Measurements from ENCODE around the gene PASK.
A peak's percentile ranks its signal among the peaks of the same experiment; 100 is the strongest.
"Not testable (repeated sequence)": the region's sequence is repeated elsewhere in the genome, so short reads cannot be mapped to it uniquely, and the experiment has no call there.

The PASK gene

DNA sequence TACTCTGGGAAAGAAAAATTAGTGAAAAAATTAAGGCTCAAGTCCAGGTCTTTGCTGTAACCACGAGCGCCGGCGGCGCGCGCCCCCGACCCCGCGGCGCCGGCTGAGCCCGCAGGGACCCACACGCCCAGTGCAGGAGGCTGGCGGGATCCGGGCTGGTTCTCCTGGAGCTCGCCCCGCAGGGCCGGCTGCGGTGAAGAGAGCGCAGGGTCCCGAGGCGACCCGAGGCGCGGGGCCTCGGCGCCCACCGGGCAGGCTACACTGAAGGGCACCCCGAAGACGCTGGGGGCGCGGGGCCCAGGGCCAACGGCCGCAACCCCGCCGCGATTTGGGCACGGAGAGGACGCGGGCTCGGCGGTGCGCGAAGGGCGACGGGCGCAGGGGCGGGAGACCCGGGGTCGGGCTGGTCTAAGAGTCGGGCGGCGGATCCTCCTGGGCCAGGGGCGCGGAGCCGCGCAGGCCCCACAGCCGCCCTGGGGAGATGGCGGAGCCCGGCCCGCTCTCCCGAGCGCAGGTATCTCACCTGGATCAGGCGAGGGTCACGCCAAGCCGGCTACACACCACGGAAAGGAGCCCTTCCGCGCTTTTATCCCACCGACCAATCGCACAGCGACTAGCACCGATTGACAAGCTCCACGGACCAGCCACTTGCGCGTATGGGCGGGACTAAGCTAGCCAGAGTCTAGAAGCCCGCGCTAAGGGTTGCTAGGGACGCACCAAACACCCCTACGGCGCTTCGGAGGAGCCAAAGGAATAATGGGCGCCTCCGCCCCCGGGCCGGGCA is at the start of gene PASK:
Gene PASK, minus strand, starts transcription at position 582 of the 784 bp plus-strand sequence. CDS start 6,440 bp downstream, outside the sequence.
- peak; percentile 97 for DNase-seq

DNA sequence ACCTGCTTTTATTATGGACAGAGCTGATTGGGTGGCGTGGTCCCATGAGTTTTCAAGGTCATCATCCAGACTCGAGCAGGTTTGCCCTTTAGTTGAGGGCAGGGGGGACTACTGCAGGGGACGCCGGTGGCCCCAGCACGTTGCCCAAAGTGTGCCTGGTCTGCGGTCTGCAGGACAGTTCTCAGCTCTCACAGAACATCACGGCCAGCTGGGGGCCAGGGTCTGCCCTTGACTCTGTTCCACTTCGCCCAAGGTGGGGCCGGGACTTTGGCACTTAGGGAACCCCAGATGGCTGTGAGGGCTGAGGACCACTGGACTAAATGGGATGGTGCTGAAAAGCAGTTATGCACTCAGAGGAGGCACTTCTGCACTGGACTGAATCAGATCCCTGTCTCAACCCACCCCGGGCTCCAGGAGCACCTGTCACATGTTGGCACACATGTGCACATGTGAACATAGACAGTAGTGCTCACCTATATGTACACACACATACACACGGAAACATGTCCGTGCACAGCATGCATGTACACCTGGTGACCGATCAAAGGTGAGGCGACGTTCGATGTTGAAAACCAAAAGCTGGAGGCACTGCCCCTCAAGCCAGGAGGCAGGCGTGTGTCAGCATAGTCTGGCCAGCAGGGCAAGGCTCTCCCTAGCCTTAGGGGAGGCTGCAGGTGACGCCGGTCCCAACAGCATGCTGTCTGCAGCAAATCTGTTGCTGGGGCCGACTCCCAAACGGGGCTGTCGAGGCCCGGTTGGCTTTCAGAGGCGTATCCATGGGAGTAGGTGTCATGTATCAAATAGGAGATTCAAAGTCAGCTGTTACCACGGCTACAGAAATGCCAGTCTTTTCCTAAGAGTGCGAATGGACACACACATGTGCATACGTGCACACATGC is 49.4 kb upstream of the PASK start:
- no peak for DNase-seq

DNA sequence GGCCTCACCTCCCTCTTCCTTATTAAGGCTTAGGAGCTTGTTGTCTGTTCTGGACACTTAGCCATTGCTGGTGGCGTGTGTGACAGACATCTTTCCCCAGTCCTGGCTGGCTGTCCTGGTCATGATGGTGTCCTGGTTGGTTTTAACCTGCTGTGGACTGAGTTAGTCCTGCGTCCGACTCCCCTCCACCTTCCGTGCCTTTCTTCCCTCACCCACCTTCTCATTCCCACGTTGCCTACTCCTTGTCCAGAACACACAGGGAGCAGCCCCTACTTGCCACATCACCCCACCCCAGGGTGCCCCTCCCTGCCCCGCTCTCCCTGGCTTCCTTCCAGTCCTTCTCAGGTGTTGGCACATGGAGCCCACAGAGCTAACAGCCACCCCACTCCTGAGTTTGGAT is 48.7 kb upstream of the PASK start:
- DNase-seq, result no peak

DNA sequence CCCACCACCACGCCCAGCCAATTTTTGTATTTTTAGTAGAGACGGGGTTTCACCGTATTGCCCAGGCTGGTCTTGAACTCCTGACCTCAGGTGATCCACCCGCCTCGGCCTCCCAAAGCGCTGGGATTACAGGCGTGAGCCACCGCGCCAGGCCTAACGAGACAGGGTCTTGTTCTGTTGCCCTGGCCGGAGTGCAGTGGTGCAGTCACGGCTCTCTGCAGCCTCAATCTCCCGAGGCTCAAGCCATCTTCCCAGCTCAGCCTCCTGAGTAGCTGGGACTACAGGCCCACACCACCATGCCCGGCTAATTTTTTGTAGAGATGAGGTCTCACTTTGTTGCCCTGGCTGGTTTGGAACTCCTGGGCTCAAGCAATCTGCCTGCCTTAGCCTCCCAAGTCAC is 48.0 kb upstream of the PASK start:
- DNase-seq, result not testable (repeated sequence)

DNA sequence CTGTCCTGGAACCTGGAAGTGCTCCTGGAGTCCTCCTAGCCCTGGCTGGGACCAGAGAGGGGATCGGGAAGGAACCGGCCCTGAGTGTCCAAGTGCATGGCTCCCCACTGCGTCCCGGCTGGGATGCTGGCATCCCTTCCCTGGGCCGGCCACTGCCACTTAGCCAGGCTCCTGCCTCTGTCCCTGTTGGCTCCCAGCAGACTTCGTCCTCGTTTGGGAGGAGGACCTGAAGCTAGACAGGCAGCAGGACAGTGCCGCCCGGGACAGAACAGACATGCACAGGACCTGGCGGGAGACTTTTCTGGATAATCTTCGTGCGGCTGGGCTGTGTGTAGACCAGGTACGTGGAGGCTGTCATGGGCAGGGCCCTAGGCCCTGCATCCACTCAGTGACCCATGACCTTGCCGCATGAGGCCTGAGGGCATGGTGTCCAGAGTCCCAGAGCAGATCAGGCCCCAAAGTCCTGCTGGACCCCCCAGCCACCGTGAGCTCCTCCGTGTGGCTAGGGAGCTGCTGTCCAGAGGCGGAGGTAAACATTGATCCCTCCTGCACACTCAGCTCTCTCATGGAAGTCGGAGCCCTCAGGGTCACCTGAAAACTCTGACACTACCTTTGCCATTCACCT is 46.3 kb upstream of the PASK start:
- DNase-seq, result no peak

DNA sequence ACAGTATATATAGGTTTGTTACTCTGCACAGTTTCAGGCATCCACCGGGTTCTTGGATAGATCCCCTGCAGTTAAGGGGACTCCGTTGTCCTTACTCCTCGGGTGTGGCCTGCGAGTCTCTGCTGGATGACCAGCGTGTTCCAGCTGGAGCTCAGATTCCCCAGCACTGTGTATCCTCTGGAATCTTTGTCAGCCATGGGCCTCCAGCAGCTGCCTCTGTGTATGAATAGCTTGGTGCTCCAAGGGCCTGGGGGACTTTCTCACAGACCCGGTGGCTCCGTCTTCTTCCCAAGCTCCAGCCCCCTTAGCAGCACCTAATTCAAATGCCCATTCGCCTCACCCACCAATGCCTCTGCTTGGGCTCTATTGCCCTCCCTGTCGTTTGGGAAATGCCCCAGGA is 45.5 kb upstream of the PASK start:
- no peak for DNase-seq

DNA sequence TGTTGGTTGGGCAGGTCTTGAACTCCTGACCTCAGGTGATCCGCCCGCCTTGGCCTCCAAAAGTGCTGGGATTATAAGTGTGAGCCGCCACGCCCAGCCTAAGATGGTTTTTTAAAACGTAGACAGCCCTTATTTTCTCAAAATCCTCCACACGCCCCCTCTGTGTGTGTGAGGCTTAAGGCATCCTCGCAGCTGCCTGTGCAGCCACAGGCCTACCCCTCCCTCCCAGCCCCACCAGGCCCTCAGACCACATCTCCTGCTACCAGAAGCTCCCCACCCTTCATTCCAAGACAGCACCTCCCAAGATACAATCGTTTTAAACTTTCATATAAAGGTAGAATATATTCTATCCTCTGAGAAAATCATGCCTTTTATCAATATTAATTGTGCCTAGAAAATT is 44.0 kb upstream of the PASK start:
- DNase-seq, result no peak

DNA sequence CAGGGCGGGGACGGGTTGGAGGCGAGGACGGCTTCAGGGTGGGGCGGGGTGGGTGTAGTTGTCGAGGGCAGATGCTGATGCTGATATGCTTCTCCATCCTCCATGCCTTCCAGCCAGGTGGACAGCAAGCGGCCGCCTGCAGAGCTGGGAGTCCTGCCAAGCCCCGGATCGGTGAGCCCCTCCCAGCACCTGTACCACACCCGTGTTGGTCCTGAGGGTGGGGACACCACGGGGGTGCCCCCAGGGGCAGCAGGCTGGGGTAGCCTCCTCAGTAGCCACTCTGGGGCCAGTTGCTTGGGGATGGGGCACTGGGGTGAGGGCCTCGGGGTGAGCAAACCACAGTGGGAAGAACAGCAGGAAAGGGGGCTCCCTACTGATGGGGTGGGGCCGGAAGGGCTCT is 41.8 kb upstream of the PASK start:
- DNase-seq, result no peak

DNA sequence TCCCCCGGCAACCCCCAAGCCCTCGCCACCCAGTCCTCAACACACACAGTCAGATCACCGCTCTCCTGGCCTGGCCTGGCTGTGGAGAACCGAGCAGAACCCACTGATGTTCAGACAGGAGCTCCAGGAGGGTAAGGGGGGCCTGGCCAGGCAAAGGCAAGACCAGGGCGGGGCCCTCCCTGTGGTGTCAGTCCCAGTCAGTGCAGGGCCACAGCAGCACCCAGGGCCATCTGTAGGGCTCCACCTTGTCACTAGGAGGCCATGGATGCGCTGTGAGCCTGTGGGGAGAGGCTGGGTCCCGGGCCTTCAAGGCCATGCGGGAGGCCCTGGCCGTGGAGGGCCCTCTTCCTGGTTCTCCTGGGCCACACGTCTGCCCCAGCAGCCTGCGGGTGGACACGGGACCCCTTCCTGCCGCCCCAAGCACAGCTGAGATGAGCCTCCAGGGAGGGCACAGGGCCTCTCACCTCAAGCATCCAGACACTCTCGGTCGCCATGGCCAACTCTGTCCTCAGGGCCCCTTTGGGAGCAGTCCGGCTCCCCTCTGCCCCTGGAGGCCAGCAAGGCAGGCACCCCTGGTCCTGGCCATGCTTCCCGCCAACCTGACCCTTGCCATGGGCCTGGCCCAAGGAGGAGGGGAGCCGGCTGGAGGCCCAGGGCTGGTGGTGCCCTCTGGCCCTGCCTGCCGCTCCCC is 41.2 kb upstream of the PASK start:
- DNase-seq, result no peak

DNA sequence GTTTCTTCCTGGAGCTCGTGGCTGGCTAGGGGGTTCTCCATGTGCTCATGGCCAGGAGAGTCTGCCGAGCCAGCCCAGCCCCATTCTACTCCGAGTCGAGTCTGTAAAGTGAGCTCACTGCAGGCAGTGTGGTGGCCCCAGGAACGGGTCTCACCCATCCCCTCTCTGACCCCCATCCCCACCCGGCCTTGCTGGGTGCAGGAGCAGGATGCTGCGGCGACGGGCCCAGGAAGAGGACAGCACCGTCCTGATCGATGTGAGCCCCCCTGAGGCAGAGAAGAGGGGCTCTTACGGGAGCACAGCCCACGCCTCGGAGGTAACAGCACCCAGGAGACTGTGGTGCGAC is 40.6 kb upstream of the PASK start:
- no peak for DNase-seq

DNA sequence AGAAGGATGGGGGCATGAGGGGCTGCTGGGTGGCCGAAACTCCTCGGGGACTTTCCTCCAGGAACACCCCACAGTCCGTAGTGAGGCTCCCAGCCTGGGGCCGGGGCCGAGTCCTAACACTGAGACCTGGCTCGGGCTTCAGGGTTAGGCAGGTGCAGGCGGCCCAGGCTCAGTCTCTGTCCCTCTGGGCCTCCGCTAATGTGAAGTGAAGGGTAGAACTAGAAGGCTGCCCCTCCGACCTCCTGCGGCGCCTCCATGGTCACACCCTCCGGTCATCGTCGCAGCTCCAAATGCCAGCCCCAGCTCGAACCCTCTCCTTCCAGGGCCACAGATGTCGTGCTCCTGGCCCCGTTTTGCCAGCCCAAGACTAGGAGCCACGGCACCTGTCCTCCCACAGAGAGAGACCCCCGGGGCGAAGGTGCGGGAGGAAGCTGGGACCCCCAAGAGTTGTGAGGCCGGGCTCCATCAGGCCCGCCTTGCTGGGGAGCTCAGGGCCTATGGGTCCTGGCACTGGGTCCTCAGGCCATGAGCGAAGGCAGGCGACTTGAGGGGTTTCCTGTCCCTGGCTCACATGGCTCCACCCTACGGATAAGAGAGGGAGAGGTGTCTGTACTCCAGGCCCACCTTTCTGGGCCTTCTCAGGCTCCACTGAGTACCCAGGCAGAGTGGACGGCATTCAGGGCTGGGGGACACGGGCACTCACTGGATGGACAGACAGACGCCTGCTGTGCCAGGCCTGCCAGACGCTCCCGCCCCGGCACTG is 40.0 kb upstream of the PASK start:
- no peak for DNase-seq

DNA sequence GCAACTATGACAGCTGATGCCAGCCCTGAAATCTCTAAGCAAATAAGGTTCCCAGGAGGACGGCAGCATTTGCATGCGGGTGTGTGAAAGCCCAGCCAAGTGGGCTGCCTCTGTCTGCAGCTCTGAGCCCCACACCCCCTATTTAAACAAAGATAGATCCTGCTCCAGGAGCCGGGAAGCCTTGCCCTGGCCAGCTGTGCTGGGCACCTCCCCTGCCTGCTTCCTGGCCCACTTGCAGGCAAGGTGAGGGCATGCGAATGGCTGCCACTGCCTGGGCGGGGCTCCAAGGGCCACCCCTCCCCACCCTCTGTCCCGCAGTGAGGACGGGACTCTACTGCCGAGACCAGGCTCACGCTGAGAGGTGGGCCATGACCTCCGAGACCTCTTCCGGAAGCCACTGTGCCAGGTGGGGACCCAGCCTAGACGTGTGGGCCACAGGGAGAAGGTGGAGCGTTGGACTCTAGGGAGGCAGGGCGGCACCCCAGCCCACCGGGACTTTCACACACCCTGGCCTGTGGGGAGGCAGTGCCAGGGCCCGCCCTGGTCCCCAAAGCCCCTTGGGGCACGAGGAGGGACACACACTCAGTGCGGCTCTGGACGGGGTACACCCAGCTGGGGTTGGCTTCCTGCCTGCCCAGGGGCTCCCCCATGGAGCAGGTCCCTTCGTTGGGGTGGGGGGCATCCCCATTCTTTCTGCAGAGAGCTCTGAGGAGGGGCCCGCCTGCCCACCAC is 39.3 kb upstream of the PASK start, which contains the start of gene ANO7:
Gene ANO7, plus strand, starts transcription at position 317 of the 732 bp plus-strand sequence. CDS start 1,387 bp downstream, outside the sequence.
- DNase-seq, result peak; percentile 22

DNA sequence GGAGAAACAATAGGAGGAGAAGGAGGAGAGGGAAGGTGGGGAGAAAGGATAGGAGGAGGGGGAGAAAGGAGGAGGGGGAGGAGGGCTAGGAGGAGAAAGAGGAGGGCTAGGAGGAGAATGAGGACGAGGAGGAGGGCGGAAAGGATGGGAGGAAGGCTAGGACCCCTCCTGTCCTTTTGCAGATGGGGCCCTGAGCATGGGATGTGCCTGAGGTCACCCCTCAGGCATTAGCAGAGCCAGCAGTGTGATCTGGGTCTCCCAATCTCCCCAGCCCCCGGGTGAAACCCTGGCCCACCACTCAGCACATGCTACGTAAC is 38.6 kb upstream of the PASK start:
- no peak for DNase-seq

DNA sequence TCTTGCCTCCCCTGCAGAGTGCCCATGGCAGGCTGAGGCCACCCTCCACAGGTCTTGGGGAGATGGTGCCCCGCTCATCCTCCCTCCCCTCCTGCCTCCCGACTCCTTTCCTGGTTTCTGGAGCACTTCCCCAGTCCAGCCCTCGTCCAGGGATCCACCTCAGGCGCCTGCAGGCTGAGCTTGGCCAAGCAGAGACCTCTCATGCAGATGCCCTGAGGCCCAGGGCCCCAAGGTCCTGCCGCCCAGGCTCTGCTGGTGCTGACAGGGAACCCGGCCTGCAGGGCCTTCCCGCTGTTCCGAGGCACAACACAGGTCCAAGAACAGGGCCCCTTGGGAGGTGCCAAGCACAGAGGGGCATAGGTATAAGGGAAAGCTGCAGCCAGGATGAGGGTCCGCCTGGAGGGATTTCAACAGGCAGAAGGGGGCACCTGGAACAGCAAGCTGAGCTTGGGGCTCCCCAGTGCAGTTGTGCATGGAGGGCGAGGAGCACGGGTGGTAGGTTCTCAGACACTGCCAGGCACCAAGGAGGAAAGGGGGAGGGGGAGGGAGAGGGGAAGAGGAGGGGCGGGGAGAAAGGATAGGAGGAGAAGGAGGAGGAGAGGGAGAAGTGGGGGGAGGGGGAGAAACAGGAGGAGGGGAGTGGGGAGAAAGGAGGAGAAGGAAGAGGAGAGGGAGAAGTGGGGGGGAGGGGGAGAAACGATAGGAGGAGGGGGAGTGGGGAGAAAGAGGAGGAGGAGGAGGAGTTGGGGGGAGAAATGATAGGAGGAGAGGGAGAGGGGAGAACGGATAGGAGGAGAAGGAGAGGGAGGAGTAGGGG is 38.0 kb upstream of the PASK start:
- DNase-seq, result peak; percentile 15

DNA sequence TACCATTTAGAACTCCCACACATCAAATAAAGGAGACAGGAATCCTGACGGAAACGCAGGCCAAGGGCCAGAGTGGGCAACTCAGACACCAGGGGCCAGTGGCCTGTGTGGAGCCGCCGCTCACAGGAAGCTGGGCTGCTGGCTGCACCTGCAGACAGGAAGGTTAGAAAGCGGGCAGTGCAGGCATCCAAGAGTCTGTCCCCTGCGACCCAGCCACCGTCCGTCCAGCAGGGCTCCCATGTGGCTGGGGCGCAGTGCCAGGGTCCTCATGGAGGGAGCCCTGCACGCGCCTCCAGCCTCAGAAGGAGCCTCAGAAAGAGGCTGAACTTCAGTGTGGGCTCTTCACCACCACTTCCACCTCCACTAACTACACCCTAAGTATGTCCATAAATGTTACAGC is 36.7 kb upstream of the PASK start:
- no peak for DNase-seq

DNA sequence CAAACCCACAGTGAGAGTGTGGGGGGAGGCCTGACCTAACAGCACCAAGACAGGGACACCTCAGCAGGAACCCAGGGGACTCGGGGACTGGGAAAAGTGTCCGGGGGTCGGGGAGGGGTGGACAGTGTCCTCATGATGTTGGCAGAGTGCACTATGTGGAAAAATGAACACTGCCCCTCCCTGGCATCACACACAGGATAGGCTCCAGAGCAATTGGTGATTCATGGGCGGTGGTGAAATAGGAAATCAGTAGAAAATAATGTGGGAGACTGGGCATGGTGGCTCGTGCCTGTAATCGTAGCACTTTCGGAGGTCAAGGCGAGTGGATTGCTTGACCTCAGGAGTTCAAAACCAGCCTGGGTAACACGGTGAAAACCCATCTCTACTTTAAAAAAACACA is 35.6 kb upstream of the PASK start:
- DNase-seq, result no peak

DNA sequence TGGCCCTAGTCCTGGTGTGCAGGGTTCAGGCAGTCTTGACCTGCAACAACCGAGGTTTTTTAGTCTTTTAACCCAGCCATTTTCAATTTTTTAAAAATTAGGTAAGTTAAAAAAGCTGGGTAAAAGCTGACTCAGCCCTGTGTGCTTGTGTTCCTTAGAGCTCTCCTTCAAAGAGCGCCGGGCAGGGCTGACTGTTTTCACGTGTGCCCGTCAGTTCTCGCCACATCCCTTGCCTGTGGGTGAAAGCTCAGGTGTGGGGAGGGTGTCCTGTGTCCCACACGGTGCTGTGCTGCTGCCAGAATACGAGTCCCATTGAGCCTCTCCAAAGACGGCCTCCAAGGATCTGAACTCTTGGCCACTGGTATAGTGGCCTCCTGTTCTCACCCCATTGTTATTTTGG is 33.9 kb upstream of the PASK start:
- DNase-seq, result no peak

DNA sequence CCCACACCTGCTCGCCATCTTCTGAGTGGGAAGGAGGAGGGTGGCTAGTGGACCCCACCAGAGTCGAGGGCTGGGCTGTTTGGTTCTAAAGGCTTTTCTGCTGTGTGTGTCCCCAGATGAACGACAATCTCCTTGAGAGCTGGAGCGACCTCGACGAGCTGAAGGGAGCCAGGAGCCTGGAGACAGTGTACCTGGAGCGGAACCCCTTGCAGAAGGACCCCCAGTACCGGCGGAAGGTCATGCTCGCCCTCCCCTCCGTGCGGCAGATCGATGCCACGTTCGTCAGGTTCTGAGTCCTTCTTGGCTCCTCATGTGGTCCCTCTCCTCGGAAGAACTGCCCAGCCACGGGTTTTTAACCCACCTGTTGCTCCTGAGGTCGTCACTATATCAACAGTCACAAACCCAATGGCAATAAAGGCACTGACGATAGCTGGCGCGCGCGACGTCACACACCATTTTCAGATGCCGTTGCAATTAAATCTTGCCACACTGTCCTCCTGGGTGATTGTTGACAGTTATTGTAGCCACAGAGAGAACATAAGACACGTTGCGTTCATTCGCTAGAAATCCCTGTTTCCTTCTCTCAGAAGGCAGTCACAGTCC is 33.4 kb upstream of the PASK start:
- DNase-seq, result no peak

DNA sequence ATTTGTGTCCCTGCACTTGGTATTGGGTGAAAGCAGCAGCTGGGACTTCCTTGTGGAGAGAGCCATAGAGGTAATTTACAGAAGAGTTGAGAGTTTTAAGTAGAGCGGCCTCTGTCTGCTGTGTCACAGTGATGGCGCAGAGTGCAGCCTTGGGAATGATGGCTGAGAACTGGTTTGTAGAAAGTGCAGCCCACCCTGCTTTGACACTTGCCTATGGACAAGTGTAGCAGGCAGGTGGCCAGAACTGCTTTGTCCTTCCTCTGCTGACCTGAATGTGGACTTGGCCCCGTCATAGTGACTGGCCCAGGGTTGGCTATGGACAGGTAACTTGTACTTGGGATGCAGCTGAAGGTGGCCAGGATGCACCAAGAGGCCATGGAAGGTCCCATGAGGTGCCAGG is 32.9 kb upstream of the PASK start:
- no peak for DNase-seq

DNA sequence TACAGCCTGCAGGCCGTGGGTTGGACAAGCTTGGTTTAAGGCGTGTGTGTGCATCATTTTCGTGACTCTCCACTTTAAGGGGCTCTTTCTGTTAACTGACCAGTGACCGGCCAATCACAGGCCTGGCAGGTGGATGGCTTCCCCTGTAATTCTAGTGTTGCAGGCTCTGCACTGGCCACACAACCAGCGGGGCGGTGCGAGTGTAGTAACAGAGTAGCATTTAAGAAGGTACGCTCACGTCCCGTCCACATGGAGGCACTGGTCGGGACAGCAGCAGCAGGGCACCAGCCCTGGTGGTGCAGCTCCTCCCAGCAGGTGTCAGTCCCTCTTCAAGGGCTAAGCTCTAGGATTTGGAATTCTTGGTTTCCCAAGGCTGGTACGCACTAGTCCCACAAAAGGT is 31.2 kb upstream of the PASK start:
- DNase-seq, result no peak
